ENCODE results near the gene STK32C. TPM values are rescaled to one million over a fixed set of nuclear protein-coding genes. Genes with fewer than 3 reads are reported as not detected.
A peak's percentile ranks its signal among the peaks of the same experiment; 100 is the strongest.

STK32C gene
- total RNA-seq, 1 experiment from 2014 or later, result 13.5 TPM

DNA sequence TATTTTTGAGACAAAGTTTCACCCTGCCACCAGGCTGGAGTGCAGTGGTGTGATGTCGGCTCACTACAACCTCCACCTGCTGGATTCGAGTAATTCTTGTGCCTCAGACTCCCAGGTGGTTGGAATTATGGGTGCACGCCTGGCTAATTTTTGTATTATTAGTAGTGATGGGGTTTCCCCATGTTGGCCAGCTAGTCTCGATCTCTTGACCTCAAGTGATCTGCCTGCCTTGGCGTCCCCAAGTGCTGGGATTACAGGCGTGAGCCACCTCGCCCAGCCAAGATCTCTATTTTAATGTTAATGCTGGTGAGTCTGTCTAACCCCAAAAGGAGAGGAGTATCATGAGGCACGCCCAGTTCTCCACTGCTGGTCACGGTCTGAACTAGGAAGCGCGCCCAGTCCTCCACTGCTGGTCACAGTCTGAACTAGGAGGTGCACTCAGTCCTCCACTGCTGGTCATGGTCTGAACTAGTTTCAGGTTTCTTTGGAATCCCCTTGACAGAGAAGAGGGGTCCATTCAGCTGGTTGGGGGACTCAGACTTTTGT, 18.7 kb upstream of the STK32C start:
- no peak for DNase-seq
- no TSS peak for BruUV-seq (replicated peaks)
- Mint-ChIP-seq H3K36me3 (ENCODE audit: insufficient read depth, unreplicated experiment) (peaks cover 40% of the 10 kb centered on the region), H3K9me3 (ENCODE audit: low read depth, unreplicated experiment) (no peaks in the 10 kb centered on the region), H3K27ac (ENCODE audit: unreplicated experiment) (peak overlapping the region; percentile 3), H3K27me3 (ENCODE audit: unreplicated experiment) (no peaks in the 10 kb centered on the region), H3K4me1 (ENCODE audit: low read depth, unreplicated experiment) (peaks cover 55% of the 10 kb centered on the region), H3K4me3 (ENCODE audit: low read depth, unreplicated experiment) (no peak overlapping the region)
- no peak for TF ChIP-seq CTCF (IDR thresholded peaks at IDR 0.05; ENCODE audit: unreplicated experiment)
- intact Hi-C loops (cut with micrococcal nuclease; ENCODE audit: unreplicated experiment), result no loop called here
- CTCF ChIA-PET, result no interaction called here

DNA sequence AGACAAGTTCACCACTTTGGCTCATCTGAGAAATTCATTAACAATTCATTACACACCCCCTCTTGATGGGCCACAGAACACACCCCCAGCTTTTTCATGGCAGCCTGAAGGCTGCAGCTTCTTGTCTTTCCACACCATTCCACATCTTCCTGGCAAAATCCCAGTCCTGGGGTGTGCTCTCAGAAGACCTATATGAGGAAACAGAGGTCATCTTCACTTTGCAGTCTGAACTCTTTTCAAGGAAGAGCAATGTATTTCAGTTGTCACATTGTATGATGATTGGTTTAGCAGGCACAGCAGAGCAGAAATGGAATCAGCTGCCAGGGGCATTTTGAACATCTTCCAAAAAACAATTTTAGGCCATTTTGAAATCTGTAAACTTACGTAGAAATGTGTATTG, 16.4 kb upstream of the STK32C start:
- no peak for DNase-seq

GRCh38 chr10:132322586-132323048, 14.9 kb upstream of the STK32C start:
- H3K4me3 Mint-ChIP-seq (ENCODE audit: low read depth, unreplicated experiment), result no peak overlapping the region
- H3K27me3 Mint-ChIP-seq (ENCODE audit: unreplicated experiment), result no peaks in the 10 kb centered on the region
- H3K36me3 Mint-ChIP-seq (ENCODE audit: insufficient read depth, unreplicated experiment), result peaks cover 22% of the 10 kb centered on the region
- peak overlapping the region; percentile 12 for H3K27ac Mint-ChIP-seq (ENCODE audit: unreplicated experiment)
- no peak for DNase-seq
- no TSS peak for BruUV-seq (replicated peaks)
- intact Hi-C loops (cut with micrococcal nuclease; ENCODE audit: unreplicated experiment), result no loop called here
- H3K9me3 Mint-ChIP-seq (ENCODE audit: low read depth, unreplicated experiment), result no peaks in the 10 kb centered on the region
- peaks cover 51% of the 10 kb centered on the region for H3K4me1 Mint-ChIP-seq (ENCODE audit: low read depth, unreplicated experiment)
- CTCF ChIA-PET, result no interaction called here
- TF ChIP-seq CTCF (IDR thresholded peaks at IDR 0.05; ENCODE audit: unreplicated experiment), result no peak

More for the DNA sequence above, 16.4 kb upstream of the STK32C start:
- Mint-ChIP-seq H3K9me3 (ENCODE audit: low read depth, unreplicated experiment) (no peaks in the 10 kb centered on the region), H3K27me3 (ENCODE audit: unreplicated experiment) (no peaks in the 10 kb centered on the region), H3K36me3 (ENCODE audit: insufficient read depth, unreplicated experiment) (peaks cover 26% of the 10 kb centered on the region), H3K4me1 (ENCODE audit: low read depth, unreplicated experiment) (peaks cover 59% of the 10 kb centered on the region), H3K27ac (ENCODE audit: unreplicated experiment) (peak overlapping the region; percentile 3), H3K4me3 (ENCODE audit: low read depth, unreplicated experiment) (no peak overlapping the region)
- CTCF ChIA-PET, result no interaction called here
- TF ChIP-seq CTCF (IDR thresholded peaks at IDR 0.05; ENCODE audit: unreplicated experiment), result no peak
- no TSS peak for BruUV-seq (replicated peaks)
- intact Hi-C loops (cut with micrococcal nuclease; ENCODE audit: unreplicated experiment), result no loop called here

GRCh38 chr10:132321726-132322125, 14.0 kb upstream of the STK32C start:
- H3K27me3 Mint-ChIP-seq (ENCODE audit: unreplicated experiment), result no peaks in the 10 kb centered on the region
- H3K4me3 Mint-ChIP-seq (ENCODE audit: low read depth, unreplicated experiment), result no peak overlapping the region
- intact Hi-C loops (cut with micrococcal nuclease; ENCODE audit: unreplicated experiment), result no loop called here
- no peak for DNase-seq
- no peak for TF ChIP-seq CTCF (IDR thresholded peaks at IDR 0.05; ENCODE audit: unreplicated experiment)
- CTCF ChIA-PET, result no interaction called here
- BruUV-seq (replicated peaks), result no TSS peak
- H3K9me3 Mint-ChIP-seq (ENCODE audit: low read depth, unreplicated experiment), result no peaks in the 10 kb centered on the region
- peaks cover 51% of the 10 kb centered on the region for H3K4me1 Mint-ChIP-seq (ENCODE audit: low read depth, unreplicated experiment)
- H3K36me3 Mint-ChIP-seq (ENCODE audit: insufficient read depth, unreplicated experiment), result peaks cover 22% of the 10 kb centered on the region
- no peak overlapping the region for H3K27ac Mint-ChIP-seq (ENCODE audit: unreplicated experiment)
